Heart left ventricle (tissue), 16 donors: Measurements from ENCODE around the gene ARPP19. TPM values are rescaled to one million over a fixed set of nuclear protein-coding genes. Genes with fewer than 3 reads are reported as not detected.

Experiments
- ATAC-seq, 4 donors: fragments of 200-7000 bp; cut with Tn5 transposase; one replicate each; pipeline ENCODE4 v1.9.1; 2020 to 2022; ENCODE audit warnings: moderate library complexity in 4 of 4, mild to moderate bottlenecking in 3 of 4, moderate number of reproducible peaks in 1 of 4
- DNase-seq, 5 donors: peaks; one replicate each; pipeline ENCODE4 v3.0.0-alpha.2; 2020
- H3K27ac ChIP-seq, 12 donors: fragments of 200-600 bp; sonication (generic) in 4 of 12; one replicate each; pipeline versions ENCODE4 v1.5.0 to v1.8.0; 2016 to 2022; ENCODE audit warnings: mild to moderate bottlenecking in 2 of 12
- H3K27me3 ChIP-seq, 9 donors: fragments of 200-600 bp; sonication (generic) in 2 of 9; one replicate each; pipeline versions ENCODE4 v1.5.1 to v1.8.0; 2016 to 2022; ENCODE audit warnings: mild to moderate bottlenecking in 3 of 9
- H3K36me3 ChIP-seq, 9 donors: fragments of 200-600 bp; sonication (generic) in 2 of 9; one replicate each; pipeline versions ENCODE4 v1.5.0 to v1.8.0; 2018 to 2022; ENCODE audit warnings: mild to moderate bottlenecking in 2 of 9
- H3K4me1 ChIP-seq, 12 donors: fragments of 200-600 bp; sonication (generic) in 4 of 12; one replicate each; pipeline versions ENCODE4 v1.5.0 to v1.8.0; 2016 to 2022; ENCODE audit warnings: mild to moderate bottlenecking in 3 of 12
- H3K4me3 ChIP-seq, 12 donors: fragments of 200-600 bp; sonication (generic) in 4 of 12; one replicate each; pipeline versions ENCODE4 v1.5.0 to v1.8.0; 2017 to 2022; ENCODE audit warnings: mild to moderate bottlenecking in 9 of 12, moderate library complexity in 4 of 12
- H3K9me3 ChIP-seq, 12 donors: fragments of 200-600 bp; sonication (generic) in 4 of 12; one replicate each; pipeline versions ENCODE4 v1.5.0 to v1.8.0; 2016 to 2022; ENCODE audit warnings: mild to moderate bottlenecking in 1 of 12
- CTCF ChIP-seq, 12 donors: fragments of 200-600 bp; sonication (generic) in 4 of 12; IDR thresholded peaks; one replicate each; pipeline versions ENCODE4 v1.5.0 to v1.8.0; 2018 to 2022; ENCODE audit warnings: antibody characterized with exemption in 12 of 12, mild to moderate bottlenecking in 5 of 12
- POLR2A ChIP-seq, 2 donors: fragments of 450-650 bp; IDR thresholded peaks; one replicate each; pipeline ENCODE4 v1.6.1; 2017; ENCODE audit warnings: antibody characterized with exemption in 2 of 2, mild to moderate bottlenecking in 2 of 2, moderate library complexity in 2 of 2
- WGBS, 4 donors: extraction: QIAGEN DNeasy Blood & Tissue Kit in 2 of 4; methylation state at CpG; one replicate each; pipeline versions ENCODE4 v1.1.5 to v1.1.7; 2013 to 2018; 5-methylcytosine and 5-hydroxymethylcytosine counted together
- intact Hi-C, 10 donors: fragments of 100-400 bp; cut with DNase I; formaldehyde crosslinking; loops; one replicate each; pipeline versions ENCODE4 v1.11.1 to v1.14.2; 2022
- long read RNA-seq, 3 donors: library from polyadenylated mRNA; unstranded; transcript quantifications; one replicate each; pipeline ENCODE4 v2.0.0, GENCODE V29; 2020 to 2021
- polyA plus RNA-seq, 2 donors: library from polyadenylated mRNA; stranded (reverse); fragments of 200-250 nt; gene quantifications; one replicate each; pipeline ENCODE4 v1.2.3, GENCODE V29; 2013
- total RNA-seq, 9 donors: library from RNA; depleted of rRNA in 2 of 9; stranded (reverse); fragments of >200 nt in 2 of 9; fragmentation: NEBNext Ultra II Directional in 3 of 9; extraction: Animal tissue kit (Norgen Biotek cat#: 25700) in 3 of 9; gene quantifications; one replicate each; pipeline versions ENCODE4 v1.1.0 to v1.2.4, GENCODE V29; 2016 to 2023
- donor health status: ischemic (EF 13 %, LVEDD 7.1; RV severe dilation, severe dysfunction).
- donor health status: healthy with polysubstance abuse.
- donor health status: DM: no; HTN: yes; CAD: no.
- donor health status: DM: no; HTN: no; CAD: no.
- donor health status: ischemic (EF 25% LVEDD 6.9; RV normal size, moderate dysfunction).
- donor health status: ischemic (EF 25% LVEDD 5.7; RV mildly dilated, moderate dysfunction).
- donor health status: healthy.
- donor health status: DM: yes; HTN: yes; CAD: no.
- donor health status: ischemic (EF 35%, LVEDD 5.7; RV mildly dilated, moderate dysfunction).
- donor health status: nonischemic (EF 11% LVEDD 7.7; RV severe dilation, severe dysfunction).
- donor health status: DM: yes; HTN: yes; CAD: no.
- donor health status: PGD.
- donor health status: ischemic (EF 29% LVEDD 5.4; RV normal size, mild dysfunction).
- donor health status: nonischemic (EF 23%, LVEDD 6.1; RV moderate dilation, normal function).

Gene ARPP19
- total RNA-seq: 100 to 1,000 TPM in 7 of 9 donors, 10 to 100 TPM in 2; 77.2 to 182 (median 147) TPM
- 100 to 1,000 TPM in 1 of 2 donors, 10 to 100 TPM in 1; 28.5 to 122 TPM for polyA plus RNA-seq
- long read RNA-seq, donor 1, full-length matches to known transcripts: 108 of 114 reads
- long read RNA-seq, donor 1, partial matches to known transcripts: 2 of 114 reads
- long read RNA-seq, donor 1, other reads (novel, unspliced or antisense): 4 of 114 reads
- long read RNA-seq, donor 2, full-length matches to known transcripts: 202 of 212 reads
- long read RNA-seq, donor 2, partial matches to known transcripts: 4 of 212 reads
- long read RNA-seq, donor 2, other reads (novel, unspliced or antisense): 6 of 212 reads
- long read RNA-seq, donor 3, full-length matches to known transcripts: 58 of 64 reads
- long read RNA-seq, donor 3, partial matches to known transcripts: 2 of 64 reads
- long read RNA-seq, donor 3, other reads (novel, unspliced or antisense): 4 of 64 reads

GRCh38 chr15:52568601-52569585 is at the start of gene ARPP19:
ARPP19 (minus strand) TSS chr15:52569030; CDS start chr15:52568892, 138 bp downstream.
- peak; percentile 80 to 96 (median 92) for ATAC-seq
- Histone ChIP-seq H3K4me3 (peak within 1 kb of the TSS; percentile 63 to 94 (median 77)), H3K36me3 (peaks cover 0 to 4% (median 0%) of the 10 kb centered on the region in 9 donors), H3K4me1 (peaks cover 2 to 47% (median 33%) of the 10 kb centered on the region in 12 donors), H3K27ac (peak within 1 kb of the TSS; percentile 78 to 96 (median 94)), H3K9me3 (no peaks in the 10 kb centered on the region), H3K27me3 (no peaks in the 10 kb centered on the region)
- peak; percentile 88 to 94 (median 90) for DNase-seq
- intact Hi-C loops: loop anchor here in 5 of 10 donors (2.0 to 10.0 kb wide), 5 partner anchors 42 to 314 kb away; partner anchors contain the start of genes ATOSA (in 1 of the 5) and MYO5A (in 1 of the 5)
- 5 to 6% (median 5%) methylated on average over 69 to 82 of the region's 82 CpGs for WGBS, 4 donors
- TF ChIP-seq CTCF (IDR thresholded peaks at IDR 0.05): peak in 8 of 12 donors; percentile 9 to 49 (median 21)
- TF ChIP-seq POLR2A (IDR thresholded peaks at IDR 0.05): peak in 1 of 2 donors; percentile 76

GRCh38 chr15:52617026-52617425 is 48.2 kb upstream of the ARPP19 start:
- H3K27ac ChIP-seq: no peak overlapping the region
- no peak overlapping the region for H3K4me3 ChIP-seq
- DNase-seq (no peak), ATAC-seq (no peak)
- H3K36me3 ChIP-seq: peaks cover 0 to 96% (median 72%) of the 10 kb centered on the region in 9 donors
- no peaks in the 10 kb centered on the region for H3K9me3 ChIP-seq
- H3K4me1 ChIP-seq: no peaks in the 10 kb centered on the region
- intact Hi-C loops: loop anchor here in 2 of 10 donors (10.0 kb wide), 2 partner anchors 58 to 118 kb away; partner anchors contain the start of gene ATOSA (in 1 of the 2)
- no peak for TF ChIP-seq CTCF (IDR thresholded peaks at IDR 0.05)
- TF ChIP-seq POLR2A (IDR thresholded peaks at IDR 0.05): no peak
- no peaks in the 10 kb centered on the region for H3K27me3 ChIP-seq
- 78 to 91% (median 82%) methylated on average over 1 of the region's 1 CpG for WGBS, 4 donors

GRCh38 chr15:52615302-52615701 is 46.5 kb upstream of the ARPP19 start:
- DNase-seq (no peak), ATAC-seq (no peak)
- Histone ChIP-seq H3K27me3 (no peaks in the 10 kb centered on the region), H3K4me3 (no peak overlapping the region), H3K27ac (no peak overlapping the region), H3K4me1 (no peaks in the 10 kb centered on the region), H3K9me3 (no peaks in the 10 kb centered on the region), H3K36me3 (peaks cover 2 to 96% (median 75%) of the 10 kb centered on the region in 9 donors)
- 86 to 92% (median 89%) methylated on average over 2 of the region's 2 CpGs for WGBS, 4 donors
- no peak for TF ChIP-seq POLR2A (IDR thresholded peaks at IDR 0.05)
- no peak for TF ChIP-seq CTCF (IDR thresholded peaks at IDR 0.05)
- intact Hi-C loops: loop anchor here in 2 of 10 donors (10.0 kb wide), 2 partner anchors 59 to 119 kb away; partner anchors contain the start of gene ATOSA (in 1 of the 2)
